GM12878 (cell line): Measurements from ENCODE around the gene PPP2R2D. TPM values are rescaled to one million over a fixed set of nuclear protein-coding genes. Genes with fewer than 3 reads are reported as not detected.

Experiments
- ATAC-seq: fragments of 200-7000 bp; cut with Tn5 transposase; 3 replicates; pipeline ENCODE4 v1.9.1; 2020; ENCODE audit warnings: mild to moderate bottlenecking, moderate library complexity
- BruUV-seq: library from RNA; stranded (reverse); fragments of 400-500 nt; replicated peaks from 2 replicates; lab custom pipeline; 2021; lab: Mats Ljungman, UMichigan
- CTCF ChIA-PET: fragments of 300-600 bp; sonication (Branson Sonifier 250); formaldehyde crosslinking; extraction: SDS; loops from one replicate; lab custom pipeline; 2021; ENCODE audit warnings: inconsistent platforms; lab: Yijun Ruan, JAX
- POLR2A ChIA-PET: fragments of 350-600 bp; formaldehyde crosslinking; extraction: SDS; loops from one replicate; lab custom pipeline; 2021; ENCODE audit warnings: inconsistent platforms; lab: Charles Lee
- RAD21 ChIA-PET: fragments of 300-600 bp; sonication (Branson Sonifier 250); formaldehyde crosslinking; loops from one replicate; lab custom pipeline; 2023; ENCODE audit warnings: antibody characterized with exemption; ENCODE audit not compliant: unreplicated experiment; lab: Charles Lee
- SMC1A ChIA-PET: fragments of 300-600 bp; sonication (Branson Sonifier 250); formaldehyde crosslinking; loops from one replicate; lab custom pipeline; 2023; ENCODE audit not compliant: unreplicated experiment, uncharacterized antibody; lab: Charles Lee
- DNase-seq: peaks from one replicate; pipeline ENCODE4 v3.0.0-alpha.2; 2011; ENCODE audit warnings: low read depth, low spot score
- FAIRE-seq: peaks from 3 replicates; lab custom pipeline; 2011; peaks lifted over from hg19 to GRCh38; lab: Jason Lieb, UNC
- H2AFZ ChIP-seq: 2 replicates; pipeline ENCODE4 v1.6.0; 2011; ENCODE audit warnings: low read depth, low read length, control low read depth; ENCODE audit not compliant: control insufficient read depth
- H3K27ac ChIP-seq: 2 replicates; pipeline ENCODE4 v1.5.1; 2011; ENCODE audit warnings: control low read depth; ENCODE audit not compliant: control insufficient read depth, insufficient read depth
- H3K27me3 ChIP-seq, 2 experiments: replicated peaks in 1 of 2; 2 replicates each; pipeline versions ENCODE4 v1.6.0 to v1.6.1; 2011; ENCODE audit warnings: low read length in 1 of 2; ENCODE audit not compliant: control insufficient read depth in 2 of 2, insufficient read depth in 2 of 2
- H3K36me3 ChIP-seq, 2 experiments: 2 replicates each; pipeline ENCODE4 v1.5.1; 2011; ENCODE audit warnings: low read length in 1 of 2; ENCODE audit not compliant: control insufficient read depth in 2 of 2, insufficient read depth in 2 of 2
- H3K4me1 ChIP-seq: 2 replicates; pipeline ENCODE4 v1.6.1; 2011; ENCODE audit warnings: mild to moderate bottlenecking, low read length, moderate library complexity, mixed read lengths; ENCODE audit not compliant: control insufficient read depth, insufficient read depth
- H3K4me2 ChIP-seq: 2 replicates; pipeline ENCODE4 v1.6.0; 2011; ENCODE audit warnings: control low read depth; ENCODE audit not compliant: control insufficient read depth, insufficient read depth
- H3K4me3 ChIP-seq: fragments of 200-600 bp; sonication (generic); 2 replicates; pipeline ENCODE4 v1.5.1; 2016
- H3K79me2 ChIP-seq: 2 replicates; pipeline ENCODE4 v1.6.0; 2011; ENCODE audit warnings: low read length; ENCODE audit not compliant: control insufficient read depth, insufficient read depth
- H3K9ac ChIP-seq: 2 replicates; pipeline ENCODE4 v1.8.0; 2011; ENCODE audit warnings: low read length, control low read depth, mixed read lengths; ENCODE audit not compliant: control insufficient read depth, insufficient read depth
- H3K9me3 ChIP-seq: replicated peaks from 3 replicates; pipeline ENCODE4 v1.5.1; 2011; ENCODE audit warnings: mild to moderate bottlenecking, low read length; ENCODE audit not compliant: control insufficient read depth, insufficient read depth
- H4K20me1 ChIP-seq: 2 replicates; pipeline ENCODE4 v1.6.0; 2011; ENCODE audit not compliant: control insufficient read depth, insufficient read depth
- ATF2 ChIP-seq: IDR thresholded peaks from 2 replicates; pipeline ENCODE4 v1.6.1; 2012; ENCODE audit warnings: low read length, inconsistent platforms
- BHLHE40 ChIP-seq, 2 experiments: fragments of 450-650 bp in 1 of 2; IDR thresholded peaks; 2 replicates each; pipeline ENCODE4 v1.6.1; 2011 to 2017; ENCODE audit warnings: low read depth in 2 of 2, borderline replicate concordance in 1 of 2, improper control_type of control experiment in 1 of 2, low read length in 1 of 2, mild to moderate bottlenecking in 1 of 2
- SPI1 ChIP-seq: IDR thresholded peaks from 2 replicates; pipeline ENCODE4 v1.6.1; 2011; ENCODE audit warnings: low read depth, mild to moderate bottlenecking, low read length, moderate library complexity, borderline replicate concordance; ENCODE audit not compliant: insufficient read depth
- WGBS: methylation state at CpG from one replicate; pipeline ENCODE4 v1.1.6; 2016; ENCODE audit warnings: low lambda C conversion rate; ENCODE audit not compliant: insufficient replicate concordance, insufficient coverage; ENCODE audit errors: missing lambda C conversion rate; 5-methylcytosine and 5-hydroxymethylcytosine counted together
- in situ Hi-C: fragments of 300-500 bp; cut with MboI; formaldehyde crosslinking; loops from 9 replicates; pipeline ENCODE4 v1.14.3; 2018; ENCODE audit warnings: mixed read lengths
- intact Hi-C: fragments of 100-400 bp; cut with micrococcal nuclease; formaldehyde crosslinking; loops from one replicate; pipeline ENCODE4 v1.14.2; 2022; ENCODE audit not compliant: unreplicated experiment
- polyA plus RNA-seq, 11 experiments: library from polyadenylated mRNA; depleted of rRNA in 4 of 11; unstranded in 6 of 11; stranded (reverse) in 5 of 11; fragments of >200 nt; fragmentation: Nextera tagmentation in 4 of 11; fragmentation: Illumina TruSeq in 1 of 11; extraction: Ambion mirVana in 4 of 11; extraction: Trizol in 1 of 11; gene quantifications; 1 replicate in 1 of 11; 2 replicates in 10 of 11; pipeline versions ENCODE4 v1.2.1 to v1.2.3, GENCODE V29; 2011 to 2016; ENCODE audit warnings: inconsistent platforms in 2 of 11, missing spikeins in 2 of 11, low read depth in 1 of 11
- total RNA-seq, 4 experiments: library from RNA; depleted of rRNA in 3 of 4; stranded (reverse); fragments of >200 nt in 3 of 4; fragmentation: Illumina TruSeq in 1 of 4; extraction: Trizol in 1 of 4; gene quantifications; 2 replicates each; pipeline versions ENCODE4 v1.2.1 to v1.2.3, GENCODE V29; 2013 to 2021
- TF ChIP-seq, protein P1 (sequence below): IDR thresholded peaks from 2 replicates; pipeline ENCODE4 v1.6.1; 2012; ENCODE audit warnings: mild to moderate bottlenecking, low read depth, low read length

Gene PPP2R2D
- total and polyA plus RNA-seq, 10 of the 15 experiments (the other 5 are each of a cell fraction or from before 2014, with no cell fraction given) = 2.8 to 41.9 (median 21.8) TPM

DNA sequence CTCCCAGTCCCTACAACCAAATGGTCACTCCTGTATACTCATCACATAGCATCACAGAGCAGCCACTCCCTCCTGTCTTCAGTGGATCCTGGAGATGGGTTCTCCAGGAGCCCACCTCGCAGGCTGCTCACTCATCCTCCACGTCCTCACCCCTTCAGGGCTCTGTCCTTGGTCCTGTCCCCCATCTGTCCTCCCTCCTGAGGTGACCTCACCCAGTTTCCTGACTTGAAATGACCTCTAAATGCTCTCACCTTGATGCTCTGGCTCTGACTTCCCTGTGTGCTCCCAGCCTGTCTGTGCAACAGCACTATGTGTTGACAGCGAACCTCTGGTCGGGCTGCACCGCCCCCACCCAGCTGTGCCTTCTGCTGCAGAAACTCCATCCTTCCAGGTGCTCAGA is 2.1 kb upstream of the PPP2R2D start:
- BruUV-seq = no TSS peak
- RAD21 ChIA-PET = no interaction called here
- no peaks in the 10 kb centered on the region for H4K20me1 ChIP-seq
- SMC1A ChIA-PET = interaction anchor here (1.2 kb wide), 1 partner anchor 121 kb away, joined by 3 read pairs; no protein-coding TSS in a partner anchor
- H3K79me2 ChIP-seq = peaks cover 23% of the 10 kb centered on the region
- ATAC-seq (no peak), FAIRE-seq (no peak)
- intact Hi-C loops = no loop called here
- CTCF ChIA-PET = no interaction called here
- no peak overlapping the region for H3K4me2 ChIP-seq
- H3K27ac ChIP-seq = no peak overlapping the region
- H2AFZ ChIP-seq = no peak overlapping the region
- POLR2A ChIA-PET = no interaction called here
- H3K4me1 ChIP-seq = peaks cover 8% of the 10 kb centered on the region
- H3K9ac ChIP-seq = no peak overlapping the region
- H3K4me3 ChIP-seq = no peak overlapping the region
- H3K9me3 ChIP-seq = no peaks in the 10 kb centered on the region
- 54% methylated on average over 5 of the region's 5 CpGs for WGBS
- H3K36me3 ChIP-seq = no peaks in the 10 kb centered on the region
- no peak for TF ChIP-seq BHLHE40 (IDR thresholded peaks at IDR 0.05; ENCODE audit: borderline replicate concordance in 1 of 2, low read depth in 2 of 2, low read length in 1 of 2)
- TF ChIP-seq, protein P1, sequence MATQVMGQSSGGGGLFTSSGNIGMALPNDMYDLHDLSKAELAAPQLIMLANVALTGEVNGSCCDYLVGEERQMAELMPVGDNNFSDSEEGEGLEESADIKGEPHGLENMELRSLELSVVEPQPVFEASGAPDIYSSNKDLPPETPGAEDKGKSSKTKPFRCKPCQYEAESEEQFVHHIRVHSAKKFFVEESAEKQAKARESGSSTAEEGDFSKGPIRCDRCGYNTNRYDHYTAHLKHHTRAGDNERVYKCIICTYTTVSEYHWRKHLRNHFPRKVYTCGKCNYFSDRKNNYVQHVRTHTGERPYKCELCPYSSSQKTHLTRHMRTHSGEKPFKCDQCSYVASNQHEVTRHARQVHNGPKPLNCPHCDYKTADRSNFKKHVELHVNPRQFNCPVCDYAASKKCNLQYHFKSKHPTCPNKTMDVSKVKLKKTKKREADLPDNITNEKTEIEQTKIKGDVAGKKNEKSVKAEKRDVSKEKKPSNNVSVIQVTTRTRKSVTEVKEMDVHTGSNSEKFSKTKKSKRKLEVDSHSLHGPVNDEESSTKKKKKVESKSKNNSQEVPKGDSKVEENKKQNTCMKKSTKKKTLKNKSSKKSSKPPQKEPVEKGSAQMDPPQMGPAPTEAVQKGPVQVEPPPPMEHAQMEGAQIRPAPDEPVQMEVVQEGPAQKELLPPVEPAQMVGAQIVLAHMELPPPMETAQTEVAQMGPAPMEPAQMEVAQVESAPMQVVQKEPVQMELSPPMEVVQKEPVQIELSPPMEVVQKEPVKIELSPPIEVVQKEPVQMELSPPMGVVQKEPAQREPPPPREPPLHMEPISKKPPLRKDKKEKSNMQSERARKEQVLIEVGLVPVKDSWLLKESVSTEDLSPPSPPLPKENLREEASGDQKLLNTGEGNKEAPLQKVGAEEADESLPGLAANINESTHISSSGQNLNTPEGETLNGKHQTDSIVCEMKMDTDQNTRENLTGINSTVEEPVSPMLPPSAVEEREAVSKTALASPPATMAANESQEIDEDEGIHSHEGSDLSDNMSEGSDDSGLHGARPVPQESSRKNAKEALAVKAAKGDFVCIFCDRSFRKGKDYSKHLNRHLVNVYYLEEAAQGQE = peak; percentile 51; the same call in 1 of the 2 replicates
- no peak for TF ChIP-seq ATF2
- no peak for TF ChIP-seq SPI1
- TF ChIP-seq, all 136 proteins: peak for 1
- no peaks in the 10 kb centered on the region; a peak in 1 of 4 replicates for H3K27me3 ChIP-seq
- DNase-seq = no peak
- in situ Hi-C loops = loop anchor here (5.0 to 10.0 kb wide), 2 partner anchors 84 to 556 kb away; partner anchors contain the start of gene BNIP3
